ENCODE measurements around the gene ANAPC2. TPM values are rescaled to one million over a fixed set of nuclear protein-coding genes. Genes with fewer than 3 reads are reported as not detected.

ANAPC2 gene
- total and polyA plus RNA-seq, 2 of the 4 experiments (the other 2 are of a cell fraction): 9.3 to 29.5 TPM

DNA sequence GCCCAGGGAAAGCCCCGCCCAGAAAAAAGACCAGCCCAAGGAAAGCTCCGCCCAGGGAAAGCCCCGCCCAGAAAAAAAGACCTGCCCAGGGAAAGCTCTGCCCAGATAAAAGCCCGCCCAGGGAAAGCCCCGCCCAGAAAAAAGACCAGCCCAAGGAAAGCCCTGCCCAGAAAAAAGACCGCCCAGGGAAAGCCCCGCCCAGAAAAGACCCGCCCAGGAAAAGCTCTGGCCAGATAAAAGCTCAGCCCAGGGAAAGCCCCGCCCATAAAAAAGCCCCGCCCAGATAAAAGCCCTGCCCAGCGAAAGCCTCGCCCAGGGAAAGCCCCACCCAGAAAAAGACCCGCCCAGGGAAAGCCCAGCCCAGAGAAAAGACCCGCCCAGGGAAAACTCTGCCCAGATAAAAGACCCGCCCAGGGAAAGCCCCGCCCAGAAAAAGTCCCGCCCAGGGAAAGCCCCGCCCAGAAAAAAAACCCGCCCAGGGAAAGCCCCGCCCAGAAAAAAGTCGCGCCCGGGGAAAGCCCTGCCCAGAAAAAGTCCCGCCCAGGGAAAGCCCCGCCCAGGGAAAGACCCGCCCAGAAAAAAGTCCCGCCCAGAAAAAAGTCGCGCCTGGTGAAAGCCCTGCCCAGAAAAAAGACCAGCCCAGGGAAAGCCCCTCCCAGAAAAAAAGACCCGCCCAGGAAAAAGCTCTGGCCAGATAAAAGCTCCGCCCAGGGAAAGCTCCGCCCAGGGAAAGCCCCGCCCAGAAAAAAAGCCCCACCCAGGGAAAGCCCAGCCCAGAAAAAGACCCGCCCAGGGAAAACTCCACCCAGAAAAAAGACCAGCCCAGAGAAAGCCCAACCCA is 37.5 kb downstream of the ANAPC2 start:
- Histone ChIP-seq H4K5ac (ENCODE audit: low read depth, low read length) (no peak overlapping the region), H3K4ac (ENCODE audit: low read depth, low read length) (no peak overlapping the region), H2BK15ac (ENCODE audit: low read depth, low read length) (no peak overlapping the region), H3K14ac (replicated peaks; ENCODE audit: low read depth, low read length) (no peak overlapping the region), H3K27me3 (ENCODE audit: control insufficient read depth, insufficient read depth, low read length) (peaks cover 9% of the 10 kb centered on the region), H3K4me2 (ENCODE audit: low read depth, low read length) (no peak overlapping the region), H3K27ac (ENCODE audit: insufficient read depth, low read length) (no peak overlapping the region), H2AK5ac (ENCODE audit: low read depth, low read length) (no peak overlapping the region), H3K4me1 (ENCODE audit: control insufficient read depth, insufficient read depth, low read length) (no peaks in the 10 kb centered on the region), H2BK120ac (ENCODE audit: low read depth, low read length) (no peak overlapping the region), H2AFZ (replicated peaks; ENCODE audit: low read length, poor library complexity) (no peak overlapping the region), H2BK20ac (ENCODE audit: low read depth, low read length) (no peak overlapping the region), H4K8ac (ENCODE audit: low read depth in 2 of 2, low read length in 2 of 2) (no peak overlapping the region), H2AK9ac (replicated peaks; ENCODE audit: low read depth, low read length, poor library complexity) (no peak overlapping the region), H3K56ac (ENCODE audit: extremely low read depth, insufficient read depth, low read length) (no peak overlapping the region), H3K36me3 (ENCODE audit: control insufficient read depth, insufficient read depth, low read length) (no peaks in the 10 kb centered on the region), H4K91ac (ENCODE audit: insufficient read depth, low read depth, low read length) (no peak overlapping the region), H3K9me1 (ENCODE audit: insufficient read depth, low read length) (peaks cover 12% of the 10 kb centered on the region), H3K4me3 (ENCODE audit: insufficient read depth, low read depth, low read length) (no peak overlapping the region), H3K9me3 (ENCODE audit: control insufficient read depth, insufficient read depth, low read length) (no peaks in the 10 kb centered on the region), H3K79me1 (ENCODE audit: low read depth in 1 of 2, low read length in 2 of 2) (no peaks in the 10 kb centered on the region), H3K18ac (ENCODE audit: low read depth, low read length) (no peak overlapping the region), H3K23ac (ENCODE audit: low read depth, low read length) (no peak overlapping the region), H4K20me1 (ENCODE audit: insufficient read depth, low read length) (no peaks in the 10 kb centered on the region), H2BK5ac (ENCODE audit: low read depth, low read length, poor library complexity, severe bottlenecking) (no peak overlapping the region), H3K9ac (ENCODE audit: low read depth, low read length) (no peak overlapping the region)
- intact Hi-C loops (cut with micrococcal nuclease) (no loop called here), in situ Hi-C loops (cut with MboI; ENCODE audit: low sequenced_read_pairs) (no loop called here), dilution Hi-C loops (cut with HindIII; ENCODE audit: low sequenced_read_pairs, unreplicated experiment) (no loop called here)
- no TSS peak for BruUV-seq (replicated peaks)
- ChIA-PET CTCF (interaction anchor here (0.6 kb wide), 1 partner anchor 16 kb away, joined by 5 read pairs; no protein-coding TSS in a partner anchor), POLR2A (ENCODE audit: unreplicated experiment) (interaction anchor here (0.7 kb wide), 1 partner anchor 328 kb away, joined by 5 read pairs; no protein-coding TSS in a partner anchor)
- ATAC-seq (ENCODE audit: low read depth) (peak; percentile 60), DNase-seq (no peak)
- WGBS, 2 experiments (ENCODE audit: extremely low coverage in 2 of 2, insufficient read length in 1 of 2): 41% methylated on average over 10 of the region's 34 CpGs; no CpG with 5 or more reads in 1 of the 2 experiments
- TF ChIP-seq, protein P1, sequence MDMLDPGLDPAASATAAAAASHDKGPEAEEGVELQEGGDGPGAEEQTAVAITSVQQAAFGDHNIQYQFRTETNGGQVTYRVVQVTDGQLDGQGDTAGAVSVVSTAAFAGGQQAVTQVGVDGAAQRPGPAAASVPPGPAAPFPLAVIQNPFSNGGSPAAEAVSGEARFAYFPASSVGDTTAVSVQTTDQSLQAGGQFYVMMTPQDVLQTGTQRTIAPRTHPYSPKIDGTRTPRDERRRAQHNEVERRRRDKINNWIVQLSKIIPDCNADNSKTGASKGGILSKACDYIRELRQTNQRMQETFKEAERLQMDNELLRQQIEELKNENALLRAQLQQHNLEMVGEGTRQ (IDR thresholded peaks at IDR 0.05; ENCODE audit: low read depth, low read length): no peak
- TF ChIP-seq RFX5 (IDR thresholded peaks at IDR 0.05; ENCODE audit: low read depth, low read length): no peak
- TF ChIP-seq FOS (IDR thresholded peaks at IDR 0.05; ENCODE audit: low read depth, low read length): no peak
- TF ChIP-seq CEBPB (IDR thresholded peaks at IDR 0.05; ENCODE audit: low read depth, low read length): no peak
- no peak for TF ChIP-seq SMC3 (IDR thresholded peaks at IDR 0.05; ENCODE audit: low read depth, low read length)
